Measurements from ENCODE around the gene SYNGAP1.

Gene SYNGAP1

GRCh38 chr6:33431880-33432541, 12.1 kb downstream of the SYNGAP1 start:
- TF ChIP-seq, protein P1, sequence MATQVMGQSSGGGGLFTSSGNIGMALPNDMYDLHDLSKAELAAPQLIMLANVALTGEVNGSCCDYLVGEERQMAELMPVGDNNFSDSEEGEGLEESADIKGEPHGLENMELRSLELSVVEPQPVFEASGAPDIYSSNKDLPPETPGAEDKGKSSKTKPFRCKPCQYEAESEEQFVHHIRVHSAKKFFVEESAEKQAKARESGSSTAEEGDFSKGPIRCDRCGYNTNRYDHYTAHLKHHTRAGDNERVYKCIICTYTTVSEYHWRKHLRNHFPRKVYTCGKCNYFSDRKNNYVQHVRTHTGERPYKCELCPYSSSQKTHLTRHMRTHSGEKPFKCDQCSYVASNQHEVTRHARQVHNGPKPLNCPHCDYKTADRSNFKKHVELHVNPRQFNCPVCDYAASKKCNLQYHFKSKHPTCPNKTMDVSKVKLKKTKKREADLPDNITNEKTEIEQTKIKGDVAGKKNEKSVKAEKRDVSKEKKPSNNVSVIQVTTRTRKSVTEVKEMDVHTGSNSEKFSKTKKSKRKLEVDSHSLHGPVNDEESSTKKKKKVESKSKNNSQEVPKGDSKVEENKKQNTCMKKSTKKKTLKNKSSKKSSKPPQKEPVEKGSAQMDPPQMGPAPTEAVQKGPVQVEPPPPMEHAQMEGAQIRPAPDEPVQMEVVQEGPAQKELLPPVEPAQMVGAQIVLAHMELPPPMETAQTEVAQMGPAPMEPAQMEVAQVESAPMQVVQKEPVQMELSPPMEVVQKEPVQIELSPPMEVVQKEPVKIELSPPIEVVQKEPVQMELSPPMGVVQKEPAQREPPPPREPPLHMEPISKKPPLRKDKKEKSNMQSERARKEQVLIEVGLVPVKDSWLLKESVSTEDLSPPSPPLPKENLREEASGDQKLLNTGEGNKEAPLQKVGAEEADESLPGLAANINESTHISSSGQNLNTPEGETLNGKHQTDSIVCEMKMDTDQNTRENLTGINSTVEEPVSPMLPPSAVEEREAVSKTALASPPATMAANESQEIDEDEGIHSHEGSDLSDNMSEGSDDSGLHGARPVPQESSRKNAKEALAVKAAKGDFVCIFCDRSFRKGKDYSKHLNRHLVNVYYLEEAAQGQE (IDR thresholded peaks at IDR 0.05; ENCODE audit: low read depth): no peak
- TF ChIP-seq FOXM1 (IDR thresholded peaks at IDR 0.05; ENCODE audit: borderline replicate concordance, low read depth) (no peak), MAX (IDR thresholded peaks at IDR 0.05) (no peak), ZBTB7A (IDR thresholded peaks at IDR 0.05; ENCODE audit: low read depth) (no peak), CEBPB (IDR thresholded peaks at IDR 0.05) (no peak), NFIC (IDR thresholded peaks at IDR 0.05) (no peak)

GRCh38 chr6:33432546-33432945, 12.7 kb downstream of the SYNGAP1 start:
- no peak for TF ChIP-seq NFIC (IDR thresholded peaks at IDR 0.05)

GRCh38 chr6:33433001-33433543, 13.2 kb downstream of the SYNGAP1 start:
- TF ChIP-seq FOXM1 (IDR thresholded peaks at IDR 0.05; ENCODE audit: borderline replicate concordance, low read depth) (no peak), TEAD4 (IDR thresholded peaks at IDR 0.05) (no peak)

GRCh38 chr6:33433544-33434191, 13.8 kb downstream of the SYNGAP1 start:
- no peak for TF ChIP-seq NFIC (IDR thresholded peaks at IDR 0.05)
- no peak for TF ChIP-seq YY1 (IDR thresholded peaks at IDR 0.05; ENCODE audit: low read depth)
- TF ChIP-seq, protein P1 (IDR thresholded peaks at IDR 0.05; ENCODE audit: low read depth): no peak
- no peak for TF ChIP-seq USF1 (IDR thresholded peaks at IDR 0.05)
- TF ChIP-seq ZBTB7A (IDR thresholded peaks at IDR 0.05; ENCODE audit: low read depth): no peak
- TF ChIP-seq MAX (IDR thresholded peaks at IDR 0.05): no peak
- TF ChIP-seq EGR1 (IDR thresholded peaks at IDR 0.05): no peak
- TF ChIP-seq TCF12 (IDR thresholded peaks at IDR 0.05; ENCODE audit: low read depth): no peak
- TF ChIP-seq TAF1 (IDR thresholded peaks at IDR 0.05; ENCODE audit: low read depth): no peak
- TF ChIP-seq TEAD4 (IDR thresholded peaks at IDR 0.05): no peak
- no peak for TF ChIP-seq EP300 (IDR thresholded peaks at IDR 0.05; ENCODE audit: borderline replicate concordance)
- no peak for TF ChIP-seq CEBPB (IDR thresholded peaks at IDR 0.05)
- no peak for TF ChIP-seq RAD21 (IDR thresholded peaks at IDR 0.05; ENCODE audit: low read depth)
- no peak for TF ChIP-seq FOXM1 (IDR thresholded peaks at IDR 0.05; ENCODE audit: borderline replicate concordance, low read depth)
- no peak for TF ChIP-seq CREB1 (IDR thresholded peaks at IDR 0.05; ENCODE audit: low read depth)

DNA sequence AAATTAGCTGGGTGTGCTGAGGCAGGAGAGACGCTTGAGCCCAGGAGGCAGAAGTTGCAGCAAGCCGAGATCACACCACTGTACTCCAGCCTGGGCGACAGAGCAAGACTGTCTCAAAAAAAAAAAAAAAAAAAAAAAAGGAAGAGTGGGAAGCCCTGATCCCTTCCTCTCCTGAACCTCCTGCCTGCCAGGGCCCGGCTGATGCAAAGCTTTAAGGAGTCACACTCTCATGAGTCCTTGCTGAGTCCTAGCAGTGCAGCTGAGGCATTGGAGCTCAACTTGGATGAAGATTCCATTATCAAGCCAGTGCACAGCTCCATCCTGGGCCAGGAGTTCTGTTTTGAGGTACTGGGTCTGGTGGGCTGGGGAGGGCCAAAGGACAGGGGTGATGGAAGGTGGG, 15.1 kb downstream of the SYNGAP1 start:
- no peak for TF ChIP-seq USF1 (IDR thresholded peaks at IDR 0.05)
- TF ChIP-seq, protein P1 (IDR thresholded peaks at IDR 0.05; ENCODE audit: low read depth): no peak
